Activated naive CD4-positive, alpha-beta T cell treated with anti-CD3 and anti-CD28 coated beads, Interleukin-2, amount 50 U/mL, for 16 hours (primary cell): ENCODE results near the gene MACC1.
"Not testable (repeated sequence)": the region's sequence is repeated elsewhere in the genome, so short reads cannot be mapped to it uniquely, and the experiment has no call there.

Source experiments
- DNase-seq: peaks from one replicate; pipeline ENCODE4 v3.0.0-alpha.2; 2020

The MACC1 gene

GRCh38 chr7:20165146-20165510 lies 52.1 kb downstream of the MACC1 start:
- no peak for DNase-seq

- DNase-seq, result no peak
Observed at GRCh38 chr7:20164425-20165145, 52.6 kb downstream of the MACC1 start.

GRCh38 chr7:20162665-20163064 lies 54.5 kb downstream of the MACC1 start:
- DNase-seq, result no peak

- DNase-seq, result no peak
Observed at GRCh38 chr7:20159226-20159747, 57.9 kb downstream of the MACC1 start.

- DNase-seq, result no peak
Observed at GRCh38 chr7:20158684-20159083, 58.5 kb downstream of the MACC1 start.

GRCh38 chr7:20157456-20157855 lies 59.7 kb downstream of the MACC1 start:
- DNase-seq, result no peak

- no peak for DNase-seq
Observed at GRCh38 chr7:20153999-20154398, 63.2 kb downstream of the MACC1 start.

- DNase-seq, result no peak
Observed at GRCh38 chr7:20153567-20153966, 63.6 kb downstream of the MACC1 start.

GRCh38 chr7:20152511-20152910 lies 64.7 kb downstream of the MACC1 start:
- DNase-seq, result no peak

GRCh38 chr7:20151708-20152456 lies 65.3 kb downstream of the MACC1 start:
- no peak for DNase-seq

- no peak for DNase-seq
Observed at GRCh38 chr7:20146451-20146850, 70.7 kb downstream of the MACC1 start.

GRCh38 chr7:20144801-20145200 lies 72.4 kb downstream of the MACC1 start:
- no peak for DNase-seq

- DNase-seq, result no peak
Observed at GRCh38 chr7:20141666-20142065, 75.5 kb downstream of the MACC1 start.

- no peak for DNase-seq
Observed at GRCh38 chr7:20141002-20141345, 76.2 kb downstream of the MACC1 start.

GRCh38 chr7:20140291-20141001 lies 76.7 kb downstream of the MACC1 start:
- DNase-seq, result no peak

- DNase-seq, result no peak
Observed at GRCh38 chr7:20136647-20137046, 80.5 kb downstream of the MACC1 start.

GRCh38 chr7:20133803-20134202 lies 83.4 kb downstream of the MACC1 start:
- no peak for DNase-seq

- DNase-seq, result no peak
Observed at GRCh38 chr7:20132585-20132984, 84.6 kb downstream of the MACC1 start.

GRCh38 chr7:20131776-20132175 lies 85.4 kb downstream of the MACC1 start:
- no peak for DNase-seq

- no peak for DNase-seq
Observed at GRCh38 chr7:20129920-20130319, 87.3 kb downstream of the MACC1 start.

GRCh38 chr7:20128001-20128400 lies 89.2 kb downstream of the MACC1 start:
- no peak for DNase-seq

GRCh38 chr7:20126060-20126459 lies 91.1 kb downstream of the MACC1 start:
- not testable (repeated sequence) for DNase-seq

- DNase-seq, result not testable (repeated sequence)
Observed at GRCh38 chr7:20124087-20124486, 93.1 kb downstream of the MACC1 start.
